ENCODE measurements around the gene SUPT3H. TPM values are rescaled to one million over a fixed set of nuclear protein-coding genes. Genes with fewer than 3 reads are reported as not detected.
"Not testable (repeated sequence)": the region's sequence is repeated elsewhere in the genome, so short reads cannot be mapped to it uniquely, and the experiment has no call there.

SUPT3H gene
- polyA plus RNA-seq, 3 donors, result 2.4 to 3.5 (median 2.5) TPM

DNA sequence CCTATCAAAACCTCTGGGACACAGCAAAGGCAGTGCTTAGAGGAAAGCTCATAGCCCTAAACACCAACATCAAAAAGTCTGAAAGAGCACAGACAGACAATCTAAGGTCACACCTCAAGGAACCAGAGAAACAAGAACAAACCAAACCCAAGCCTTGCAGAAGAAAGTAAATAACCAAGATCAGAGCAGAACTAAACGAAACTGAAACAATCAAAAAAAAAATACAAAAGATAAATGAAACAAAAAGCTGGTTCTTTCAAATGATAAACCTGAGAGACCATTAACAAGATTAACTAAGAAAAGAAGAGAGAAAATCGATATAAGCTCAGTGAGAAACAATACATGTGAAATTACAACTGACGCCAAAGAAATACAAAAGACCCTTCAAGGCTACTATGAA, 84.4 kb downstream of the SUPT3H start:
- Histone ChIP-seq H3K4me2 (replicated peaks; ENCODE audit: extremely low read depth, low read length, poor library complexity, severe bottlenecking) (no peak overlapping the region), H3K4me1 (ENCODE audit: control insufficient read depth in 1 of 2, insufficient read depth in 2 of 2, low read length in 2 of 2) (no peaks in the 10 kb centered on the region), H2AFZ (ENCODE audit: insufficient read depth, low read depth, low read length, poor library complexity, severe bottlenecking) (no peak overlapping the region), H4K20me1 (ENCODE audit: insufficient read depth, low read length) (no peaks in the 10 kb centered on the region), H3K79me2 (ENCODE audit: insufficient read depth, low read length) (no peaks in the 10 kb centered on the region), H3K27ac (ENCODE audit: low read depth in 1 of 2, low read length in 2 of 2) (no peak overlapping the region), H3K36me3 (replicated peaks in 1 of 2; ENCODE audit: control insufficient read depth in 1 of 2, insufficient read depth in 2 of 2, low read length in 2 of 2) (no peaks in the 10 kb centered on the region), H3K9ac (ENCODE audit: insufficient read depth, low read length, poor library complexity, severe bottlenecking) (no peak overlapping the region), H3K9me3 (replicated peaks in 1 of 2; ENCODE audit: control insufficient read depth in 1 of 2, insufficient read depth in 1 of 2, low read length in 2 of 2) (no peaks in the 10 kb centered on the region), H3K4me3 (replicated peaks in 1 of 3; ENCODE audit: low read depth in 2 of 3, low read length in 3 of 3) (no peak overlapping the region), H3K27me3 (ENCODE audit: control insufficient read depth in 2 of 2, insufficient read depth in 2 of 2, low read length in 2 of 2) (no peaks in the 10 kb centered on the region)
- Mint-ChIP-seq H3K27me3 (ENCODE audit: low read depth in 3 of 3) (no peaks in the 10 kb centered on the region), H3K4me3 (no peak overlapping the region), H3K27ac (no peak overlapping the region), H3K36me3 (no peaks in the 10 kb centered on the region), H3K4me1 (no peaks in the 10 kb centered on the region), H3K9me3 (peaks cover 0 to 7% (median 2%) of the 10 kb centered on the region in 7 donors)
- no CpG with 5 or more reads among the region's 3 CpGs for WGBS (ENCODE audit: insufficient coverage)
- TF ChIP-seq, protein P1, sequence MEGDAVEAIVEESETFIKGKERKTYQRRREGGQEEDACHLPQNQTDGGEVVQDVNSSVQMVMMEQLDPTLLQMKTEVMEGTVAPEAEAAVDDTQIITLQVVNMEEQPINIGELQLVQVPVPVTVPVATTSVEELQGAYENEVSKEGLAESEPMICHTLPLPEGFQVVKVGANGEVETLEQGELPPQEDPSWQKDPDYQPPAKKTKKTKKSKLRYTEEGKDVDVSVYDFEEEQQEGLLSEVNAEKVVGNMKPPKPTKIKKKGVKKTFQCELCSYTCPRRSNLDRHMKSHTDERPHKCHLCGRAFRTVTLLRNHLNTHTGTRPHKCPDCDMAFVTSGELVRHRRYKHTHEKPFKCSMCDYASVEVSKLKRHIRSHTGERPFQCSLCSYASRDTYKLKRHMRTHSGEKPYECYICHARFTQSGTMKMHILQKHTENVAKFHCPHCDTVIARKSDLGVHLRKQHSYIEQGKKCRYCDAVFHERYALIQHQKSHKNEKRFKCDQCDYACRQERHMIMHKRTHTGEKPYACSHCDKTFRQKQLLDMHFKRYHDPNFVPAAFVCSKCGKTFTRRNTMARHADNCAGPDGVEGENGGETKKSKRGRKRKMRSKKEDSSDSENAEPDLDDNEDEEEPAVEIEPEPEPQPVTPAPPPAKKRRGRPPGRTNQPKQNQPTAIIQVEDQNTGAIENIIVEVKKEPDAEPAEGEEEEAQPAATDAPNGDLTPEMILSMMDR (IDR thresholded peaks at IDR 0.05), result no peak
- intact Hi-C loops (cut with micrococcal nuclease), result no loop called here
- DNase-seq, result no peak

DNA sequence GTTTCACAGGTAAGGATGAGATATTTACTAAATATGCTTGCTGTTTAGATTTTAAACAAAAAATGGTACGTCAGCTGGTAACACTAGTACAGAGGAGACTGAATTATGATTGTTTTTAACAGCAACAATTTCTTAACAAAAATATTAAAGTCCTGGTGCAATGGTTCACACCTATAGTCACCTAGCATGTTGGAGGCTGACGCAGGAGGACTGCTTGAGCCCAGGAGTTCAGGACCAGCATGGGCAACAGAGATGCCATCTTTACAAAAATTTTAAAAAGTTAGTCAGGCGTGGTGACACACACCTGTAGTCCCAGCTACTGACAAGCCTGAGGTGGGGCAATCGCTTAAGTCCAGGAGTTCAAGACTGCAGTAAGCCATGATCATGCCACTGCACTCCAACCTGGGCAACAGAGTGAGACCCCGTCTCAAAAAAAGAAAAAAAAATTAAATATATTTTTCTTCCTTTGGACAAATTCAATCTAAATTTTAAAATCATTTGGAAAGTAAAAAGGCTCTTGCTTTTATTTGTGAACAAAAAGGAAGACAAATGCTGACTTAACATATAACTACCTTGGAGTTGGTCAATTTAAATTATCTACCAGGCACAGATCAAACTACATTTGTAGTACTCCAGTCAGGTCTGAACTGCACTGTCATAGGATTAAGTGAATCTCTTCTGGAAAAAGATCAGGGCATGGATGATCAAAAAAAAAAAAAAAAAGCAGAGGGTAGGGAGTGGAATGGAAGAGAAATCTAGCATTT, 87.8 kb downstream of the SUPT3H start:
- intact Hi-C loops (cut with micrococcal nuclease), result no loop called here
- Mint-ChIP-seq H3K4me1 (no peaks in the 10 kb centered on the region), H3K27ac (peak overlapping the region in 1 of 7 donors; percentile 4), H3K36me3 (no peaks in the 10 kb centered on the region), H3K27me3 (ENCODE audit: low read depth in 3 of 3) (no peaks in the 10 kb centered on the region), H3K9me3 (peaks cover 0 to 7% (median 4%) of the 10 kb centered on the region in 7 donors), H3K4me3 (no peak overlapping the region)
- H3K27ac ChIP-seq (ENCODE audit: low read depth in 1 of 2, low read length in 2 of 2), result no peak overlapping the region
- no peaks in the 10 kb centered on the region for H3K4me1 ChIP-seq (ENCODE audit: control insufficient read depth in 1 of 2, insufficient read depth in 2 of 2, low read length in 2 of 2)
- H3K36me3 ChIP-seq (replicated peaks in 1 of 2; ENCODE audit: control insufficient read depth in 1 of 2, insufficient read depth in 2 of 2, low read length in 2 of 2), result no peaks in the 10 kb centered on the region
- no peak overlapping the region for H2AFZ ChIP-seq (ENCODE audit: insufficient read depth, low read depth, low read length, poor library complexity, severe bottlenecking)
- no peak for DNase-seq
- H3K27me3 ChIP-seq (ENCODE audit: control insufficient read depth in 2 of 2, insufficient read depth in 2 of 2, low read length in 2 of 2), result no peaks in the 10 kb centered on the region
- H4K20me1 ChIP-seq (ENCODE audit: insufficient read depth, low read length), result no peaks in the 10 kb centered on the region
- TF ChIP-seq, protein P1 (IDR thresholded peaks at IDR 0.05), result no peak
- H3K9me3 ChIP-seq (replicated peaks in 1 of 2; ENCODE audit: control insufficient read depth in 1 of 2, insufficient read depth in 1 of 2, low read length in 2 of 2), result no peaks in the 10 kb centered on the region
- 100% methylated on average over 1 of the region's 5 CpGs for WGBS (ENCODE audit: insufficient coverage)
- H3K79me2 ChIP-seq (ENCODE audit: insufficient read depth, low read length), result no peaks in the 10 kb centered on the region
- H3K9ac ChIP-seq (ENCODE audit: insufficient read depth, low read length, poor library complexity, severe bottlenecking), result no peak overlapping the region
- no peak overlapping the region for H3K4me2 ChIP-seq (replicated peaks; ENCODE audit: extremely low read depth, low read length, poor library complexity, severe bottlenecking)
- no peak overlapping the region for H3K4me3 ChIP-seq (replicated peaks in 1 of 3; ENCODE audit: low read depth in 2 of 3, low read length in 3 of 3)

DNA sequence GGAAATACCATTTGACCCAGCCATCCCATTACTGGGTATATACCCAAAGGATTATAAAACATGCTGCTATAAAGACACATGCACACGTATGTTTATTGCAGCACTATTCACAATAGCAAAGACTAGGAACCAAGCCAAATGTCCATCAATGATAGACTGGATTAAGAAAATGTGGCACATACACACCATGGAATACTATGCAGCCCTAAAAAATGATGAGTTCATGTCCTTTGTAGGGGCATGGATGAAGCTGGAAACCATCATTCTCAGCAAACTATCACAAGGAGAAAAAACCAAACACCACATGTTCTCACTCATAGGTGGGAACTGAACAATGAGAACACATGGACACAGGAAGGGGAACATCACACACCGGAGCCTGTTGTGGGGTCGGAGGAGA, 91.0 kb downstream of the SUPT3H start:
- H3K36me3 Mint-ChIP-seq; H3K4me1 ChIP-seq (ENCODE audit: control insufficient read depth in 1 of 2, insufficient read depth in 2 of 2, low read length in 2 of 2); H2AFZ ChIP-seq (ENCODE audit: insufficient read depth, low read depth, low read length, poor library complexity, severe bottlenecking); H4K20me1 ChIP-seq (ENCODE audit: insufficient read depth, low read length); DNase-seq; H3K9ac ChIP-seq (ENCODE audit: insufficient read depth, low read length, poor library complexity, severe bottlenecking); H3K4me2 ChIP-seq (replicated peaks; ENCODE audit: extremely low read depth, low read length, poor library complexity, severe bottlenecking); intact Hi-C loops (cut with micrococcal nuclease); H3K36me3 ChIP-seq (replicated peaks in 1 of 2; ENCODE audit: control insufficient read depth in 1 of 2, insufficient read depth in 2 of 2, low read length in 2 of 2); H3K4me3 Mint-ChIP-seq; H3K27ac ChIP-seq (ENCODE audit: low read depth in 1 of 2, low read length in 2 of 2); H3K79me2 ChIP-seq (ENCODE audit: insufficient read depth, low read length); H3K27me3 Mint-ChIP-seq (ENCODE audit: low read depth in 3 of 3); H3K9me3 ChIP-seq (replicated peaks in 1 of 2; ENCODE audit: control insufficient read depth in 1 of 2, insufficient read depth in 1 of 2, low read length in 2 of 2); H3K4me1 Mint-ChIP-seq; H3K4me3 ChIP-seq (replicated peaks in 1 of 3; ENCODE audit: low read depth in 2 of 3, low read length in 3 of 3); H3K27ac Mint-ChIP-seq; H3K27me3 ChIP-seq (ENCODE audit: control insufficient read depth in 2 of 2, insufficient read depth in 2 of 2, low read length in 2 of 2): not testable (repeated sequence)
- WGBS (ENCODE audit: insufficient coverage), result no CpG with 5 or more reads among the region's 3 CpGs
- peaks cover 3 to 17% (median 14%) of the 10 kb centered on the region in 7 donors for H3K9me3 Mint-ChIP-seq
